Lung (tissue), 12 donors: ENCODE results near the gene TLR5. TPM values are rescaled to one million over a fixed set of nuclear protein-coding genes. Genes with fewer than 3 reads are reported as not detected.

Experiments
- ATAC-seq: fragments of 200-7000 bp; cut with Tn5 transposase; one replicate; pipeline ENCODE4 v1.9.1; 2020; ENCODE audit warnings: moderate number of reproducible peaks; ENCODE audit not compliant: insufficient read depth, low FRiP score
- DNase-seq, 3 donors: peaks; one replicate each; pipeline ENCODE4 v3.0.0-alpha.2; 2013 to 2017
- H3K27ac ChIP-seq, 2 donors: one replicate each; pipeline ENCODE4 v1.5.1; 2013; ENCODE audit warnings: mild to moderate bottlenecking in 2 of 2, moderate library complexity in 2 of 2, control low read depth in 1 of 2, inconsistent platforms in 1 of 2, low read depth in 1 of 2, low read length in 1 of 2
- H3K27me3 ChIP-seq, 3 donors: one replicate each; pipeline ENCODE4 v1.5.1; 2013; ENCODE audit warnings: low read length in 2 of 3; ENCODE audit not compliant: control insufficient read depth in 3 of 3, insufficient read depth in 3 of 3
- H3K36me3 ChIP-seq, 4 donors: one replicate each; pipeline ENCODE4 v1.5.1; 2013; ENCODE audit warnings: low read length in 4 of 4, mild to moderate bottlenecking in 1 of 4, moderate library complexity in 1 of 4; ENCODE audit not compliant: control insufficient read depth in 4 of 4, insufficient read depth in 4 of 4
- H3K4me1 ChIP-seq, 5 donors: one replicate each; pipeline ENCODE4 v1.5.1; 2013; ENCODE audit warnings: low read length in 5 of 5, mild to moderate bottlenecking in 2 of 5, moderate library complexity in 1 of 5; ENCODE audit not compliant: control insufficient read depth in 5 of 5, insufficient read depth in 5 of 5
- H3K4me3 ChIP-seq: one replicate; pipeline ENCODE4 v1.5.1; 2013; ENCODE audit warnings: mild to moderate bottlenecking, control low read depth, moderate library complexity
- H3K9ac ChIP-seq, 2 donors: one replicate each; pipeline ENCODE4 v1.5.1; 2013; ENCODE audit warnings: low read length in 2 of 2, control low read depth in 1 of 2; ENCODE audit not compliant: insufficient read depth in 1 of 2
- H3K9me3 ChIP-seq, 4 donors: one replicate each; pipeline ENCODE4 v1.5.1; 2013; ENCODE audit warnings: low read length in 3 of 4, mild to moderate bottlenecking in 1 of 4, moderate library complexity in 1 of 4; ENCODE audit not compliant: control insufficient read depth in 4 of 4, insufficient read depth in 3 of 4
- CTCF ChIP-seq: IDR thresholded peaks from 2 replicates; pipeline ENCODE4 v1.5.1; 2012; ENCODE audit warnings: mild to moderate bottlenecking; ENCODE audit errors: control extremely low read depth, extremely low read depth
- WGBS, 2 donors: extraction: QIAGEN DNeasy Blood & Tissue Kit; methylation state at CpG; one replicate each; pipeline ENCODE4 v1.1.7; 2013; 5-methylcytosine and 5-hydroxymethylcytosine counted together
- polyA plus RNA-seq, 2 donors: library from polyadenylated mRNA; stranded (reverse); fragments of 200-250 nt; gene quantifications; one replicate each; pipeline ENCODE4 v1.2.1, GENCODE V29; 2013
- total RNA-seq, 2 donors: library from RNA; depleted of rRNA in 1 of 2; stranded (reverse); fragments of >200 nt in 1 of 2; gene quantifications; one replicate each; pipeline ENCODE4 v1.2.1, GENCODE V29; 2014 to 2021
- donor health status: control.
- donor health status: control.
- donor health status: Bipolar disorder and iron deficiency.
- donor health status: healthy.
- donor health status: DM: yes; HTN: yes; CAD: no.

Gene TLR5
- total and polyA plus RNA-seq, 4 donors, result 3.0 to 23.6 (median 17.7) TPM

GRCh38 chr1:223082914-223083313 is 60.1 kb downstream of the TLR5 start:
- DNase-seq (peak in 1 of 3 donors; percentile 15), ATAC-seq (no peak)
- Histone ChIP-seq H3K4me1 (peaks cover 0 to 64% (median 14%) of the 10 kb centered on the region in 5 donors), H3K9ac (no peak overlapping the region), H3K9me3 (no peaks in the 10 kb centered on the region), H3K27me3 (no peaks in the 10 kb centered on the region), H3K36me3 (no peaks in the 10 kb centered on the region), H3K4me3 (no peak overlapping the region), H3K27ac (no peak overlapping the region)
- TF ChIP-seq CTCF, result no peak
- 76 to 82% methylated on average over 8 of the region's 8 CpGs for WGBS, 2 donors

- Histone ChIP-seq H3K27ac (peak overlapping the region; percentile 47 to 78), H3K9ac (peak overlapping the region in 1 of 2 donors; percentile 56)
Measured at GRCh38 chr1:223081181-223081994, 61.7 kb downstream of the TLR5 start.

GRCh38 chr1:223079498-223079897 is 63.5 kb downstream of the TLR5 start:
- Histone ChIP-seq H3K9me3 (no peaks in the 10 kb centered on the region), H3K4me3 (no peak overlapping the region), H3K36me3 (no peaks in the 10 kb centered on the region), H3K27ac (peak overlapping the region in 1 of 2 donors; percentile 13), H3K4me1 (peaks cover 7 to 64% (median 18%) of the 10 kb centered on the region in 5 donors), H3K27me3 (no peaks in the 10 kb centered on the region), H3K9ac (no peak overlapping the region)
- WGBS, 2 donors, result 88 to 93% methylated on average over 7 of the region's 7 CpGs
- no peak for TF ChIP-seq CTCF
- no peak for ATAC-seq
- DNase-seq, result no peak

More at GRCh38 chr1:223081181-223081994, 61.7 kb downstream of the TLR5 start:
- Histone ChIP-seq H3K4me1 (peaks cover 7 to 65% (median 13%) of the 10 kb centered on the region in 5 donors), H3K9me3 (no peaks in the 10 kb centered on the region), H3K27me3 (no peaks in the 10 kb centered on the region), H3K36me3 (no peaks in the 10 kb centered on the region), H3K4me3 (no peak overlapping the region)
- WGBS, 2 donors, result 4 to 7% methylated on average over 26 to 33 of the region's 33 CpGs
- ATAC-seq, result peak; percentile 91
- DNase-seq, result peak; percentile 89 to 92 (median 91)
- peak; percentile 90 for TF ChIP-seq CTCF
